Fibroblast of lung (primary cell): Measurements from ENCODE around the gene CHD5.

Source experiments
- EZH2 ChIP-seq: IDR thresholded peaks from 2 replicates; pipeline ENCODE4 v1.5.1; 2012; ENCODE audit warnings: low read length, control low read depth, mild to moderate bottlenecking; ENCODE audit errors: missing control alignments
- TF ChIP-seq, protein P1 (sequence below), 2 donors: IDR thresholded peaks in 1 of 2; conservative IDR thresholded peaks in 1 of 2; 1 replicate in 1 of 2; 2 replicates in 1 of 2; pipeline ENCODE4 v1.5.1; 2011 to 2012; ENCODE audit warnings: low read length in 2 of 2, control low read depth in 1 of 2, inconsistent platforms in 1 of 2, low read depth in 1 of 2, mild to moderate bottlenecking in 1 of 2

DNA sequence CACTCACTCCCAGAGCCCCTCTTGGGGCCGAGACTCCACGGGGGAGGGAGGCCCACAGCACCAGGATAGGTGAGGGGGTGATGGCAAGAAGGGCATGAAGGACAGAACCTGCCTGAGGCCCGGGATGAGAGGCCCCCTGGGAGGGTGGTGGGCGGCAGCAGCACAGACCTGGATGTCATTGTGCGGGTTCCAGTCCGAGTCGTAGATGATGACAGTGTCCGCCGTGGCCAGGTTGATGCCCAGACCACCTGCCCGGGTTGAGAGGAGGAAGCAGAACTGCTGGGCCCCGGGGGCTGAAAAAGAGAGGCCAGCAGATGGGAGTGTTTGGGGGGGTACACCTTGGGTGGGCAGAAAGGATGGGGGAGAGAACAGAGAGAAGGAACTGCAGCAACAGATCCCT lies 50.1 kb downstream of the CHD5 start:
- TF ChIP-seq, protein P1, sequence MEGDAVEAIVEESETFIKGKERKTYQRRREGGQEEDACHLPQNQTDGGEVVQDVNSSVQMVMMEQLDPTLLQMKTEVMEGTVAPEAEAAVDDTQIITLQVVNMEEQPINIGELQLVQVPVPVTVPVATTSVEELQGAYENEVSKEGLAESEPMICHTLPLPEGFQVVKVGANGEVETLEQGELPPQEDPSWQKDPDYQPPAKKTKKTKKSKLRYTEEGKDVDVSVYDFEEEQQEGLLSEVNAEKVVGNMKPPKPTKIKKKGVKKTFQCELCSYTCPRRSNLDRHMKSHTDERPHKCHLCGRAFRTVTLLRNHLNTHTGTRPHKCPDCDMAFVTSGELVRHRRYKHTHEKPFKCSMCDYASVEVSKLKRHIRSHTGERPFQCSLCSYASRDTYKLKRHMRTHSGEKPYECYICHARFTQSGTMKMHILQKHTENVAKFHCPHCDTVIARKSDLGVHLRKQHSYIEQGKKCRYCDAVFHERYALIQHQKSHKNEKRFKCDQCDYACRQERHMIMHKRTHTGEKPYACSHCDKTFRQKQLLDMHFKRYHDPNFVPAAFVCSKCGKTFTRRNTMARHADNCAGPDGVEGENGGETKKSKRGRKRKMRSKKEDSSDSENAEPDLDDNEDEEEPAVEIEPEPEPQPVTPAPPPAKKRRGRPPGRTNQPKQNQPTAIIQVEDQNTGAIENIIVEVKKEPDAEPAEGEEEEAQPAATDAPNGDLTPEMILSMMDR (conservative IDR thresholded peaks at IDR 0.05 in 1 of 2, IDR thresholded peaks at IDR 0.05 in 1 of 2; ENCODE audit: low read depth in 1 of 2, low read length in 2 of 2), result no peak
- no peak for TF ChIP-seq EZH2
